CD14-positive monocyte (primary cell): ENCODE data around the gene SYTL4. TPM values are rescaled to one million over a fixed set of nuclear protein-coding genes. Genes with fewer than 3 reads are reported as not detected.

Experiments
- DNase-seq, 3 donors: peaks; one replicate each; pipeline ENCODE4 v3.0.0-alpha.2; 2011 to 2022
- H2AFZ ChIP-seq: 2 replicates; pipeline ENCODE4 v1.6.0; 2012; ENCODE audit warnings: mild to moderate bottlenecking, low read depth, low read length, inconsistent platforms; ENCODE audit not compliant: insufficient read depth, poor library complexity, severe bottlenecking
- H3K27ac ChIP-seq, 2 donors: 1 replicate in 1 of 2; 2 replicates in 1 of 2; pipeline ENCODE4 v1.5.1; 2012 to 2013; ENCODE audit warnings: low read length in 2 of 2, control low read depth in 1 of 2, inconsistent platforms in 1 of 2, low read depth in 1 of 2, mild to moderate bottlenecking in 1 of 2
- H3K27me3 ChIP-seq, 2 donors: one replicate each; pipeline versions ENCODE4 v1.6.0 to v1.6.1; 2011 to 2013; ENCODE audit warnings: low read length in 2 of 2; ENCODE audit not compliant: control insufficient read depth in 2 of 2, insufficient read depth in 2 of 2
- H3K36me3 ChIP-seq, 2 donors: replicated peaks in 1 of 2; 1 replicate in 1 of 2; 2 replicates in 1 of 2; pipeline versions ENCODE4 v1.5.1 to v1.6.1; 2012 to 2013; ENCODE audit warnings: low read length in 2 of 2, control low read depth in 1 of 2, inconsistent platforms in 1 of 2, mild to moderate bottlenecking in 1 of 2; ENCODE audit not compliant: insufficient read depth in 2 of 2, control insufficient read depth in 1 of 2
- H3K4me1 ChIP-seq, 2 donors: 1 replicate in 1 of 2; 2 replicates in 1 of 2; pipeline versions ENCODE4 v1.5.1 to v1.6.1; 2012 to 2013; ENCODE audit warnings: low read length in 2 of 2, control low read depth in 1 of 2, inconsistent platforms in 1 of 2, mild to moderate bottlenecking in 1 of 2, moderate library complexity in 1 of 2; ENCODE audit not compliant: insufficient read depth in 2 of 2, control insufficient read depth in 1 of 2
- H3K4me2 ChIP-seq: replicated peaks from 2 replicates; pipeline ENCODE3; 2012; ENCODE audit warnings: low read length, moderate library complexity, mild to moderate bottlenecking; ENCODE audit not compliant: poor library complexity, severe bottlenecking; ENCODE audit errors: extremely low read depth
- H3K4me3 ChIP-seq, 3 experiments: fragments of 200-600 bp in 1 of 3; sonication (generic) in 1 of 3; replicated peaks in 1 of 3; 1 replicate in 2 of 3; 2 replicates in 1 of 3; pipeline ENCODE4 v1.5.1; 2011 to 2013; ENCODE audit warnings: low read length in 3 of 3, mild to moderate bottlenecking in 3 of 3, control low read depth in 2 of 3, low read depth in 2 of 3, inconsistent platforms in 1 of 3, moderate library complexity in 1 of 3
- H3K79me2 ChIP-seq: 2 replicates; pipeline ENCODE4 v1.6.0; 2012; ENCODE audit warnings: mild to moderate bottlenecking, control low read depth, inconsistent platforms, low read length, moderate library complexity; ENCODE audit not compliant: insufficient read depth
- H3K9ac ChIP-seq: 2 replicates; pipeline ENCODE4 v1.6.0; 2017; ENCODE audit warnings: low read length, mild to moderate bottlenecking; ENCODE audit not compliant: insufficient read depth, poor library complexity, severe bottlenecking
- H3K9me3 ChIP-seq, 2 donors: replicated peaks in 1 of 2; 1 replicate in 1 of 2; 2 replicates in 1 of 2; pipeline versions ENCODE4 v1.5.1 to v1.6.1; 2012 to 2013; ENCODE audit warnings: low read length in 2 of 2, control low read depth in 1 of 2; ENCODE audit not compliant: control insufficient read depth in 1 of 2, insufficient read depth in 1 of 2
- H4K20me1 ChIP-seq: 2 replicates; pipeline ENCODE4 v1.6.0; 2012; ENCODE audit warnings: mild to moderate bottlenecking, low read length, control low read depth, moderate library complexity; ENCODE audit not compliant: insufficient read depth
- H3K27ac Mint-ChIP-seq, 7 donors: one replicate each; pipeline ENCODE4 v1.8.0; 2020; ENCODE audit warnings: mild to moderate bottlenecking in 7 of 7, mixed read lengths in 7 of 7, moderate library complexity in 6 of 7, inconsistent platforms in 2 of 7
- H3K27me3 Mint-ChIP-seq, 3 donors: one replicate each; pipeline ENCODE4 v1.8.0; 2021 to 2022; ENCODE audit warnings: low read depth in 3 of 3, mild to moderate bottlenecking in 3 of 3, mixed read lengths in 3 of 3, moderate library complexity in 3 of 3, inconsistent platforms in 1 of 3
- H3K36me3 Mint-ChIP-seq, 2 donors: one replicate each; pipeline ENCODE4 v1.8.0; 2020; ENCODE audit warnings: mixed read lengths in 2 of 2, inconsistent platforms in 1 of 2, mild to moderate bottlenecking in 1 of 2
- H3K4me1 Mint-ChIP-seq: one replicate; pipeline ENCODE4 v1.8.0; 2020; ENCODE audit warnings: mild to moderate bottlenecking, mixed read lengths
- H3K4me3 Mint-ChIP-seq, 2 donors: one replicate each; pipeline ENCODE4 v1.8.0; 2020; ENCODE audit warnings: mild to moderate bottlenecking in 2 of 2, mixed read lengths in 2 of 2, moderate library complexity in 1 of 2
- H3K9me3 Mint-ChIP-seq, 7 donors: one replicate each; pipeline ENCODE4 v1.8.0; 2020 to 2022; ENCODE audit warnings: mixed read lengths in 7 of 7, mild to moderate bottlenecking in 6 of 7, moderate library complexity in 6 of 7, inconsistent platforms in 2 of 7
- CTCF ChIP-seq: fragments of 200-600 bp; IDR thresholded peaks from one replicate; pipeline ENCODE4 v1.8.0; 2022; ENCODE audit warnings: antibody characterized with exemption, mild to moderate bottlenecking
- WGBS: methylation state at CpG from one replicate; pipeline ENCODE4 v1.1.5; 2013; ENCODE audit warnings: missing lambda C conversion rate; ENCODE audit not compliant: insufficient coverage; 5-methylcytosine and 5-hydroxymethylcytosine counted together
- intact Hi-C, 2 donors: fragments of 100-400 bp; cut with micrococcal nuclease; formaldehyde crosslinking; loops; one replicate each; pipeline versions ENCODE4 v1.15.0 to v1.15.1; 2023
- polyA plus RNA-seq, 3 donors: library from polyadenylated mRNA; depleted of rRNA in 1 of 3; unstranded in 2 of 3; stranded (reverse) in 1 of 3; fragments of 300-500 nt in 2 of 3; fragments of >200 nt in 1 of 3; fragmentation: Illumina TruSeq in 2 of 3; gene quantifications; 1 replicate in 2 of 3; 2 replicates in 1 of 3; pipeline ENCODE4 v1.2.3, GENCODE V29; 2012 to 2021

SYTL4 gene
- polyA plus RNA-seq, 3 donors: 0.17 TPM; not detected in 2

DNA sequence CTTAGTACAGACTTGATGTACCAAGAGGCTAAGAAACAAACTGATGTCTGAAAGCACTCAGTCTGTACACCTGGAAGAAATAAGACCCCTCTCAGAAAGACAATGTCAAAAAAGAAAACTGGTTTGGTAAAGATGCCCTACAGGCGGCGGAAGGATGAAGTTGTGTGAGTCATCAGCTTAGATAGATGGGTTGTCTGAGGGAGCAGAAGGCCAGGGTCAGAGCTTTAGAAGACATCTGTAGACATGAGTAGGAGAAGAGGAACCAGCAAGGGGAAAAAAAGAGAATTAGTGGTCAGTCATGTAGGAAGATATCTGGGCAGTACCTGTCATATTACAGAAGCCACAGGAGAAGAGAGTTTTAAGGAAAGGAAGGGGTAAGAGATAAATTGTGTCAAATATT lies 79.7 kb downstream of the SYTL4 start:
- Histone ChIP-seq H3K9me3 (no peaks in the 10 kb centered on the region), H3K4me2 (no peak overlapping the region), H3K79me2 (no peaks in the 10 kb centered on the region), H3K27ac (no peak overlapping the region), H3K27me3 (peaks cover 10 to 26% of the 10 kb centered on the region in 2 donors), H3K4me3 (no peak overlapping the region), H4K20me1 (no peaks in the 10 kb centered on the region), H3K36me3 (no peaks in the 10 kb centered on the region), H2AFZ (no peak overlapping the region), H3K4me1 (no peaks in the 10 kb centered on the region), H3K9ac (no peak overlapping the region)
- WGBS: no CpG with 5 or more reads among the region's 2 CpGs
- H3K9me3 Mint-ChIP-seq: peaks cover 0 to 3% (median 0%) of the 10 kb centered on the region in 7 donors
- no peaks in the 10 kb centered on the region for H3K36me3 Mint-ChIP-seq
- peak overlapping the region in 1 of 2 donors; percentile 26 for H3K4me3 Mint-ChIP-seq
- H3K4me1 Mint-ChIP-seq: no peaks in the 10 kb centered on the region
- DNase-seq: no peak
- no peak overlapping the region for H3K27ac Mint-ChIP-seq
- peaks cover 8 to 36% (median 23%) of the 10 kb centered on the region in 3 donors for H3K27me3 Mint-ChIP-seq
- TF ChIP-seq CTCF: no peak
- intact Hi-C loops: no loop called here

- Histone ChIP-seq H2AFZ (no peak overlapping the region), H3K9ac (no peak overlapping the region), H3K27ac (no peak overlapping the region), H3K27me3 (peaks cover 20 to 34% of the 10 kb centered on the region in 2 donors), H3K79me2 (no peaks in the 10 kb centered on the region), H3K9me3 (no peaks in the 10 kb centered on the region), H3K4me3 (no peak overlapping the region), H3K36me3 (no peaks in the 10 kb centered on the region), H3K4me1 (no peaks in the 10 kb centered on the region), H4K20me1 (no peaks in the 10 kb centered on the region), H3K4me2 (no peak overlapping the region)
- Mint-ChIP-seq H3K4me3 (no peak overlapping the region), H3K9me3 (peaks cover 0 to 3% (median 0%) of the 10 kb centered on the region in 7 donors), H3K27me3 (peaks cover 10 to 38% (median 21%) of the 10 kb centered on the region in 3 donors), H3K4me1 (no peaks in the 10 kb centered on the region), H3K36me3 (no peaks in the 10 kb centered on the region), H3K27ac (no peak overlapping the region)
- no peak for DNase-seq
- 83% methylated on average over 1 of the region's 1 CpG for WGBS
- intact Hi-C loops: no loop called here
- no peak for TF ChIP-seq CTCF
Observed at GRCh38 chrX:100650841-100651240, 81.1 kb downstream of the SYTL4 start.
